Measurements from ENCODE around the gene GALR2. TPM values are rescaled to one million over a fixed set of nuclear protein-coding genes. Genes with fewer than 3 reads are reported as not detected.

GALR2 gene
- total RNA-seq, 1 donor from 2014 or later, result 0.94 TPM

DNA sequence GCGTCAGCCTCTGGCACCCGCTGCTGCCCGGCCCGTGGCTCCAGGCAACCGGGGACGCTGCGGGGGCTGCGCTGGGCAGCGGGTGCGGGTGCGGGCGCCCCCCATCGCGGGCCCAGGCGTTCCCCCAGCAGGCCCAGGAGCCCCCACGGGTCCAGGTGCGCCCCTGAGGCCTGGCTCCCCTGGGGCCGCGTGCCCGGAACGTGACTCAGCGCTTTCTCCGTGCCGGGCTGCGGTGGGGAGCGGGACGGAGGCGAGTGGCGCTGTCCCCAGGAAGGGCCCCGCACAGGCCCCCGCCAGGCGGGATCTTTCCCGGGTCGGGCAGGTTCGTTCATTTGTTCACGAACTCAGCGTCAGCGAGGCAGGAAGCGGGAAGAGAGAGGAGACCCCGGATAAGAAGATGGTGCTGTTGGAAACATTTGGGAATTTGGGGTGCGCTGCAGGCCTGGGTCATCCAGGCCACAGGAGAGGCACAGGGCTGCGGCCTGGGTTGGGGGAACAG lies 47.4 kb downstream of the GALR2 start:
- TF ChIP-seq, protein P1, sequence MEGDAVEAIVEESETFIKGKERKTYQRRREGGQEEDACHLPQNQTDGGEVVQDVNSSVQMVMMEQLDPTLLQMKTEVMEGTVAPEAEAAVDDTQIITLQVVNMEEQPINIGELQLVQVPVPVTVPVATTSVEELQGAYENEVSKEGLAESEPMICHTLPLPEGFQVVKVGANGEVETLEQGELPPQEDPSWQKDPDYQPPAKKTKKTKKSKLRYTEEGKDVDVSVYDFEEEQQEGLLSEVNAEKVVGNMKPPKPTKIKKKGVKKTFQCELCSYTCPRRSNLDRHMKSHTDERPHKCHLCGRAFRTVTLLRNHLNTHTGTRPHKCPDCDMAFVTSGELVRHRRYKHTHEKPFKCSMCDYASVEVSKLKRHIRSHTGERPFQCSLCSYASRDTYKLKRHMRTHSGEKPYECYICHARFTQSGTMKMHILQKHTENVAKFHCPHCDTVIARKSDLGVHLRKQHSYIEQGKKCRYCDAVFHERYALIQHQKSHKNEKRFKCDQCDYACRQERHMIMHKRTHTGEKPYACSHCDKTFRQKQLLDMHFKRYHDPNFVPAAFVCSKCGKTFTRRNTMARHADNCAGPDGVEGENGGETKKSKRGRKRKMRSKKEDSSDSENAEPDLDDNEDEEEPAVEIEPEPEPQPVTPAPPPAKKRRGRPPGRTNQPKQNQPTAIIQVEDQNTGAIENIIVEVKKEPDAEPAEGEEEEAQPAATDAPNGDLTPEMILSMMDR (conservative IDR thresholded peaks at IDR 0.05), result no peak
- H3K36me3 Mint-ChIP-seq, result no peaks in the 10 kb centered on the region
- no peaks in the 10 kb centered on the region for H3K9me3 Mint-ChIP-seq
- DNase-seq (ENCODE audit: extremely low spot score, unreplicated experiment), result no peak
- no peak overlapping the region for H3K4me3 Mint-ChIP-seq
- H3K27me3 Mint-ChIP-seq, result no peaks in the 10 kb centered on the region
- no peak overlapping the region for H3K27ac Mint-ChIP-seq
- peaks cover 9% of the 10 kb centered on the region for H3K4me1 Mint-ChIP-seq (ENCODE audit: unreplicated experiment)

DNA sequence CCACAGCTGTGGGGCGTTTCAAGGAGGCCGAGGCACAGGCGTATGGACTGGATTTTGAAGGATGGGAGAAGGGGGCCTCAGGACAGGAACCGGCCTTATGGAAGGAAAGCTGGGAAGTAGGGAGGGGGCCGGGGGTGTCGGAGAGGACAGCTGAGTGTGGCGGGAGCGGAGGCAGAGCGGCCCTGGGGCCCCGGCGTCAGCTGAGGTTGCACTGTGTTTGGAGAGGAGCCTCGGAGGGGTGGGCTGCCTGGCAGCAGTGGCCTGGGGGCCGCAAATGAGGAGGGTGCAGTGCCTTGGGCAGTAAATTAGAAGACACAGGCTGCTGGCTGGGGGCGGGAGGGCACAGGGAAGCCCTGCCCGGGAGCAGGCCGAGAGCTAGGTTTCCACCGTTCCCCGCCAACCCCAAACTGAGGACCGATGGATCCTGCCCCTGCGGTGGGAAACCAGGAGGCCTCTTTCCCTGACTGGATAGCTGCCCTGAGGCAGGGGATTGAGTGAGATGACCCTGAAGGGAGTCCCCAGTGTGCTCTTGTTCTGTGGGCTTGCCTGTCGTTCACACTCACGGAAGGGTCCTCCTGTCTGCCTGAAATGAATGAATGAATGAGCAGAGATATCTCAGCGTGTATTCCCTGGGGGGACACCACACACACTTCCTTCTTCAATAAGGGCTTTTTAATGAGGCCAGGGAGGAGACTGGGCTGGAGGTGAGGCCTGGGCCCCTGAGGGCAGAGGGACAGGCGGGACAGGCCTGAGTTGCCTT lies 48.0 kb downstream of the GALR2 start:
- Mint-ChIP-seq H3K27me3 (no peaks in the 10 kb centered on the region), H3K9me3 (no peaks in the 10 kb centered on the region), H3K36me3 (no peaks in the 10 kb centered on the region), H3K4me1 (ENCODE audit: unreplicated experiment) (peaks cover 9% of the 10 kb centered on the region), H3K4me3 (no peak overlapping the region), H3K27ac (no peak overlapping the region)
- TF ChIP-seq, protein P1 (conservative IDR thresholded peaks at IDR 0.05), result no peak
- DNase-seq (ENCODE audit: extremely low spot score, unreplicated experiment), result no peak

DNA sequence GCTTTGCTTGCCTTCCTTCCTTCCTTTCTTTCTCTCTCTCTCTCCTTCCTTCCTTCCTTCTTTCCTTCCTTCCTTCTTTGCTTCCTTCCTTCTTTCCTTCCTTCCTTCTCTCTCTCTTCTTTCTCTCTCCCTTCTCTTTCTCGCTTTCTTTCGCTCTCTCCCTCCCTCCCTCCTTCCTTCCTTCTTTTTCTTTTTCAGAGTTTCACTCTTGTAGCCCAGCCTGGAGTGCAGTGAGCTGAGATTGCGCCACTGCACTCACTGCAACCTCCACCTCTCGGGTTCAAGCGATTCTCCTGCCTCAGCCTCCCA lies 48.6 kb downstream of the GALR2 start:
- Mint-ChIP-seq H3K4me1 (ENCODE audit: unreplicated experiment) (peaks cover 9% of the 10 kb centered on the region), H3K9me3 (no peaks in the 10 kb centered on the region), H3K27me3 (no peaks in the 10 kb centered on the region), H3K27ac (no peak overlapping the region), H3K36me3 (no peaks in the 10 kb centered on the region), H3K4me3 (no peak overlapping the region)
- TF ChIP-seq, protein P1 (conservative IDR thresholded peaks at IDR 0.05), result no peak
- DNase-seq (ENCODE audit: extremely low spot score, unreplicated experiment), result no peak

DNA sequence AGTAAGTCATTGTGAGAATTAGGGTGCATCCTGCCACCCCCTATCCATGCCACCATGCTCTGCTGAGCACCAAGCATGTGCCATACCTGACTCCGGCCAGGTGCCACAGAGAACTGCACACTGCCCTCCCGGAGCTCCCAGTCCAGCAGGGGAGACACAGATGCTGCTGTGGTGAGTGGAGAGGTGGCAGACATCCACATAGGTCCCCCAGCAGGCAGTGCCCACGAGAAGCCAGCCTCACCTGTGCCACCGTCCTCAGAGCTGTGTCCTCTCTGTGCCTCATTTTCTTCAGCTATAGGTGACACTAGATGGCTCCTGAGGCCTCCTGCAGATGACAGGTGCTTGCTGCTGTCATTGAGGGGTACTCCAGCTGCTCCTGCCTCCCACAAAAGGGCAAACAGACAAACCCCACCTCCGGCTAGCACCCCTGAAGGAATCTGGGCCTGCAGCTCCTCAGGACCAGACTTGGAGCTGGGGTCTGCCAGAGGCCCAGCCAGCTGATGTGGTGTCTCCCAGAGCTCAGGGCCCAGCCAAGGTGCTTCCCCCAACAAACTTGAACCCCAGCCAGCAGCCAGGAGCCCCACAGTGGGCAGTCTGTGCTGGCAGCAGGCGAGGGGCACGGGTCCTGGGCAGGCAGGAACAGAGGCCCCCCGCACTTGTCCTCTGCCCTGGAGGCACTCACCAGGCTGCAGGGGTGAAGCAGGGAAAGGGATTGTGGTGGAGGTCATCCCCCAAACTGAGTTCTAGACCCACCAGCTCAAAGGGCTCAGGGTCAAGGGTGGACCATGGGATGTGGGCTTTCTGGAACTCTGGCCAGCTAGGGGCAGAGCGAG lies 49.4 kb downstream of the GALR2 start:
- TF ChIP-seq, protein P1 (conservative IDR thresholded peaks at IDR 0.05), result no peak
- no peak for DNase-seq (ENCODE audit: extremely low spot score, unreplicated experiment)
- Mint-ChIP-seq H3K36me3 (no peaks in the 10 kb centered on the region), H3K4me3 (no peak overlapping the region), H3K4me1 (ENCODE audit: unreplicated experiment) (peaks cover 9% of the 10 kb centered on the region), H3K27ac (no peak overlapping the region), H3K9me3 (no peaks in the 10 kb centered on the region), H3K27me3 (no peaks in the 10 kb centered on the region)

DNA sequence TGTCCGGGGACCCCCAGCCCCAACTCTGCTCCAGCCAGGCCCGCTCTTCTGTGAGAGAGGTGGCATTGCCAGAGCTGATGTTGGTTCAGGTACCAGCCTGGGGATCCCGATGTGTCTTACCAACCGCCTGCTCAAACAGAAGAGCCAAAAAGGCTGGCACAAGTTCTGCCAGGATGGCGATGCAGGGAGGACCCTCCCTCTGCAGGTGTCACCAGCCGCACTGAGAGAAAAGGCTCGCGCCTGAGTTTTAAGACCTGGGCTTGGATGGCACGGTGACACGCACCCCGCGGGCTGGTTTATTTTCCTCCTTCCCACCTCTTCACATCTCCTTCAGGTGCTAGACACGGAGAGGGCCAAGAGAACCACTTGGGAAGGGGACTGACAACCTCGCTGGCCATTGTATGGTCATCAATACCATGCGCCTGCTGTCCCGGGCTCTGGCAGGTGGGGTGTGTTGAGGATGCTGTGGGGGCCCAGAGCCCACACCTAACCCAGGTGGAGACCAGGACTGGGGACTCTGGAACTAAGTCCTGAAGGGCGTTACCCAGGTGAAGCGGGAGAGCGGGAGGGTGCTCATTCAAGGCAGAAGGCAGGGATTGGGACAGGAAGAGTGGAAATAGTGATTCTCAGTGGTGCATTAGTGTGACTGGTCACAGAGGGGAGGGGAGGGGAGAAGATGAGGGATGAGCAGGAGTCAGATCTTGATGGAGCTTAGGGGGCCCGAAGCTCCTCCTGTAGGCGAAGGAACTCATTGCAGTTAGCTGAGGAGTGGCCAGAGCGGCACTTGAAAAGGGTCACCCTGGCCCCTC lies 50.2 kb downstream of the GALR2 start:
- TF ChIP-seq, protein P1 (conservative IDR thresholded peaks at IDR 0.05), result peak; percentile 59
- peaks cover 4% of the 10 kb centered on the region for H3K4me1 Mint-ChIP-seq (ENCODE audit: unreplicated experiment)
- H3K9me3 Mint-ChIP-seq, result no peaks in the 10 kb centered on the region
- no peaks in the 10 kb centered on the region for H3K27me3 Mint-ChIP-seq
- no peak overlapping the region for H3K27ac Mint-ChIP-seq
- no peak for DNase-seq (ENCODE audit: extremely low spot score, unreplicated experiment)
- no peaks in the 10 kb centered on the region for H3K36me3 Mint-ChIP-seq
- H3K4me3 Mint-ChIP-seq, result no peak overlapping the region

Data from type B pancreatic cell (in vitro differentiated cells).